HAP-1 (cell line): ENCODE data around the gene DCC.

Experiments
- DNase-seq, 2 experiments: peaks; one replicate each; pipeline ENCODE4 v3.0.0-alpha.2; 2016 to 2020; ENCODE audit warnings: low spot score in 2 of 2
- H3K27me3 ChIP-seq: fragments of 250-450 bp; sonication (Bioruptor Pico); 2 replicates; pipeline ENCODE4 v1.5.1; 2020; ENCODE audit warnings: low read depth, mild to moderate bottlenecking, moderate library complexity
- H3K36me3 ChIP-seq: fragments of 250-450 bp; sonication (Bioruptor Pico); replicated peaks from 2 replicates; pipeline ENCODE4 v1.5.1; 2020; ENCODE audit warnings: mild to moderate bottlenecking
- H3K4me1 ChIP-seq: fragments of 250-450 bp; sonication (Bioruptor Pico); 2 replicates; pipeline ENCODE4 v1.5.1; 2020; ENCODE audit warnings: mild to moderate bottlenecking
- H3K4me3 ChIP-seq: fragments of 250-450 bp; sonication (Bioruptor Pico); 2 replicates; pipeline ENCODE4 v1.5.1; 2020; ENCODE audit warnings: mild to moderate bottlenecking, moderate library complexity
- H3K9me3 ChIP-seq: fragments of 250-450 bp; sonication (Bioruptor Pico); 2 replicates; pipeline ENCODE4 v1.5.1; 2020; ENCODE audit warnings: mild to moderate bottlenecking, moderate library complexity
- in situ Hi-C: fragments of 300-500 bp; cut with MboI; formaldehyde crosslinking; loops from 3 replicates; pipeline ENCODE4 v1.14.3; 2020; ENCODE audit warnings: low sequenced_read_pairs, inconsistent platforms, mixed read lengths

Gene DCC

GRCh38 chr18:52510139-52510538 lies 170.1 kb downstream of the DCC start:
- Histone ChIP-seq H3K9me3 (no peaks in the 10 kb centered on the region), H3K27me3 (no peaks in the 10 kb centered on the region), H3K36me3 (no peaks in the 10 kb centered on the region), H3K4me1 (no peaks in the 10 kb centered on the region), H3K4me3 (no peak overlapping the region)
- in situ Hi-C loops, result no loop called here
- DNase-seq, result no peak

GRCh38 chr18:52518086-52518485 lies 178.1 kb downstream of the DCC start:
- no peaks in the 10 kb centered on the region for H3K27me3 ChIP-seq
- no peaks in the 10 kb centered on the region for H3K36me3 ChIP-seq
- no peak for DNase-seq
- no peaks in the 10 kb centered on the region for H3K4me1 ChIP-seq
- H3K9me3 ChIP-seq, result no peaks in the 10 kb centered on the region
- no peak overlapping the region for H3K4me3 ChIP-seq
- in situ Hi-C loops, result no loop called here

DNA sequence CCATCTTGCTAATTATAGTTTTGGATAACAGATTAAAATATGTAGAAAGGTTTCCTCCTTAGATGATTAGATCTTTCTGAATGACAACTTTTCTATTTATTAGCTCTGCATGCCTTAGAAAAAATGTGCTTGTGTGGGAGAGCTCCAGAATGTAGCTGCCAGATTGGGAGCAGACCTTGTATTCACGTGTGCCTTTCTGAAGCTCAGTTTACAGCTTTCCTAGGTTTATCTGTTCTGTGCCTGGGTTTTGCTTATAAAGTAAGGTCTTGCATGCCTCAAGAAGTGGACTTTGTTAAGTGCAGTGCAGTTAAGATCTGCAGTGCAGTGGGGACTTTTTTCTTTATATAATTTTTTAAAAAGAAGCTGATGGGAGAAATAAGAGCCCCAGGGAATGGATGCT lies 179.0 kb downstream of the DCC start:
- no peak for DNase-seq
- Histone ChIP-seq H3K4me1 (no peaks in the 10 kb centered on the region), H3K4me3 (no peak overlapping the region), H3K36me3 (no peaks in the 10 kb centered on the region), H3K9me3 (no peaks in the 10 kb centered on the region), H3K27me3 (no peaks in the 10 kb centered on the region)
- in situ Hi-C loops, result no loop called here

- Histone ChIP-seq H3K9me3 (no peaks in the 10 kb centered on the region), H3K4me1 (no peaks in the 10 kb centered on the region), H3K27me3 (no peaks in the 10 kb centered on the region), H3K4me3 (no peak overlapping the region), H3K36me3 (no peaks in the 10 kb centered on the region)
- in situ Hi-C loops, result no loop called here
- no peak for DNase-seq
Measured at GRCh38 chr18:52523566-52523965, 183.6 kb downstream of the DCC start.

DNA sequence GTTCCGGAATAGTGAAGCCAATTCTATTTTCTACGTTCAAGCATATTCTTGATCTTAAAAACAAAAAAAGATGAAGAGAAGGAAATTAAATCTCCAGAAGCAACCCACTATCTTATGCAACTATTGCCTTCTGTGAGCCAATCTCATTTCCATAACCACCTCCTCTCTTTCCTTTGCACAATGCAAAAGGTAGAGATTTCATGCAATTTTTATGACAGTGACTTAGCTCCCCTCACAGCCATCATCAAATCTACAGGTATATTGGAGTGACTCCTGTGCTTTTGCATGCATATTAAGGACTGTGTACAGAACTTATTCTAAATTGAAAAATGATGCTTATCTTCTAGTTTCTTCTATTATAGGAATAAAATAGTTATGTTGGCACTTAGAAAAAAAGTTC lies 191.8 kb downstream of the DCC start:
- DNase-seq, result no peak
- no peaks in the 10 kb centered on the region for H3K27me3 ChIP-seq
- in situ Hi-C loops, result loop anchor here (25.0 kb wide), 1 partner anchor 95 kb away; no protein-coding TSS in a partner anchor
- no peaks in the 10 kb centered on the region for H3K9me3 ChIP-seq
- no peak overlapping the region for H3K4me3 ChIP-seq
- H3K36me3 ChIP-seq, result no peaks in the 10 kb centered on the region
- H3K4me1 ChIP-seq, result no peaks in the 10 kb centered on the region

DNA sequence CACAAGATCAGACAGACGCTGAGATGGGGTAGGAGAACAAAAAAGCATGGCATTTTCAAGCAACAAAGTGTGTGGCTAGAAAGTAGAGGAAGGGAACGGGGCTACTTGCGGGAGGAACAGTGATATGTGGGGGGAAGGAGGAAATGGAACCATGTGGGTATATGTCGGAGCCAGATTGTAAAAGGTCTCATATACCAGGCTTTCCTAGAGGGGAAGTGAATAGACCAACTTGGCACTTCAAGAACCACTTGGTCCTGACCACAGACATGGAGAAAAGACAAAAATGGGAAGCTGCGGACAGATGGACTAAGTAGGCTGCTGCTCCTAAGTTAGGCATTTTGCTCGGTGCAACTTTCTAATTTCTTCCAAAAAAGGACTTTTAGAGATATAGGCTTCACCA lies 196.0 kb downstream of the DCC start:
- Histone ChIP-seq H3K27me3 (no peaks in the 10 kb centered on the region), H3K9me3 (no peaks in the 10 kb centered on the region), H3K4me3 (no peak overlapping the region), H3K4me1 (no peaks in the 10 kb centered on the region), H3K36me3 (no peaks in the 10 kb centered on the region)
- in situ Hi-C loops, result loop anchor here (25.0 kb wide), 1 partner anchor 99 kb away; no protein-coding TSS in a partner anchor
- no peak for DNase-seq

DNA sequence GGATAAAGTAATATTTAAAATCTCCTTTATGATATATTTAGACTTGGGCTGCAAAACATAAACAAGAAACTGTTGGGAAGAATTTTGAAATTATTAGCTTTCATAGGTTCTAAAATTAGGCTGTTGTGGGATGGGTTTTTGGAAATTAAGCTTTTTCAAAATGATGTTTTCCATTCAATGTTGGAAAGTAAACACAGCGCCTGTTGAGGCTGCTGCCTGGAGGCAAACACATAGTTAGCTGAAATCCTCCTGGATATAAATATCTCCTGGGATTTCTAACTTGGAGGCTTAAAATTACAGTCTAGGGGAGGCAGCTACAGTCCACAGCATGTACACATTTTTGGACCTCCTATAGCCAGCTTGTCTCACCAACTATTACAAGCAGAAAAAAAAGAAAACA lies 197.3 kb downstream of the DCC start:
- no peak overlapping the region for H3K4me3 ChIP-seq
- no peaks in the 10 kb centered on the region for H3K9me3 ChIP-seq
- H3K27me3 ChIP-seq, result no peaks in the 10 kb centered on the region
- in situ Hi-C loops, result loop anchor here (25.0 kb wide), 1 partner anchor 100 kb away; no protein-coding TSS in a partner anchor
- no peak for DNase-seq
- no peaks in the 10 kb centered on the region for H3K4me1 ChIP-seq
- H3K36me3 ChIP-seq, result no peaks in the 10 kb centered on the region

- no peaks in the 10 kb centered on the region for H3K9me3 ChIP-seq
- H3K4me1 ChIP-seq, result no peaks in the 10 kb centered on the region
- DNase-seq, result no peak
- H3K4me3 ChIP-seq, result no peak overlapping the region
- no peaks in the 10 kb centered on the region for H3K27me3 ChIP-seq
- in situ Hi-C loops, result loop anchor here (25.0 kb wide), 1 partner anchor 104 kb away; no protein-coding TSS in a partner anchor
- no peaks in the 10 kb centered on the region for H3K36me3 ChIP-seq
Measured at GRCh38 chr18:52541056-52541455, 201.1 kb downstream of the DCC start.

DNA sequence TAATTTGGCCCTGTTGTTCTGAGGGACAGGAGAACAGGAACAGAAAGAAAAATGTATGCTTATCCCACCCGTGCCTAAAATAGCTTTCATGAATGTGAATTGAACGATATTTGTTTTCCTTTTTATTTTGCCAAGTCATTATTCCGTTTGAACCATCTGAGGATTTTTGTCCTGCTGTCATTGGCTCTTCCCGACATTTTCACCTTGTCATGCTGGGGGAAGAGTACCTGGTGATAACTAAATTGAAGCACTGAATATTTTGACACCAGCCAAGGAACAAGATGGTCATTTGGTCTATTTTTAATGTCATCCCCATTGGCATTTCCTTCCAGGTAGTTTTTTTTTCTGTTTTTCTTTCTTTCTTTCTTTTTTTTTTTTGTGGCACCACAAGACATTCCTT lies 204.1 kb downstream of the DCC start:
- H3K4me1 ChIP-seq, result no peaks in the 10 kb centered on the region
- no peak for DNase-seq
- no peaks in the 10 kb centered on the region for H3K36me3 ChIP-seq
- H3K9me3 ChIP-seq, result no peaks in the 10 kb centered on the region
- no peaks in the 10 kb centered on the region for H3K27me3 ChIP-seq
- in situ Hi-C loops, result loop anchor here (25.0 kb wide), 1 partner anchor 107 kb away; no protein-coding TSS in a partner anchor
- no peak overlapping the region for H3K4me3 ChIP-seq

GRCh38 chr18:52546686-52547346 lies 206.8 kb downstream of the DCC start:
- DNase-seq, result no peak
- Histone ChIP-seq H3K27me3 (no peaks in the 10 kb centered on the region), H3K4me3 (no peak overlapping the region), H3K9me3 (no peaks in the 10 kb centered on the region), H3K4me1 (no peaks in the 10 kb centered on the region), H3K36me3 (no peaks in the 10 kb centered on the region)
- in situ Hi-C loops, result loop anchor here (25.0 kb wide), 1 partner anchor 110 kb away; no protein-coding TSS in a partner anchor

GRCh38 chr18:52553441-52553840 lies 213.4 kb downstream of the DCC start:
- Histone ChIP-seq H3K27me3 (no peaks in the 10 kb centered on the region), H3K9me3 (no peaks in the 10 kb centered on the region), H3K36me3 (no peaks in the 10 kb centered on the region), H3K4me1 (no peaks in the 10 kb centered on the region), H3K4me3 (no peak overlapping the region)
- in situ Hi-C loops, result no loop called here
- no peak for DNase-seq

DNA sequence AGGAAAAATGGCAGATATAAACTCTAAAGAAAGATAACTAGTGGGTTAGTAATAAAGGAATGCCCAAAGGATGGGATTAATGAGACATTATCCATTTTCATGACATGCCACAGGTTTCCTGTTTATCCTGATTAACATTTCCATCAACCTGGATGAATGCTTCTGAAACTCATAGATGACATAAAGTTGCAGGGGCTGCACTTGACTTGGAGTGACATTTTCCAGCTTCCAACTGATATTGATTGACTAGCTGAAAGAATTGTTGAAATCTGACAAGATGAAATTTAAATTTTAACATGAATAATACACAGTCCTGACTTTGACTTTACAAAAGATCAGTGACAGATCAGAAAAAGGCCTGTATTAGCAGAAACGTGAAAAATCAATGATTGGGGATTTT lies 214.2 kb downstream of the DCC start:
- Histone ChIP-seq H3K9me3 (no peaks in the 10 kb centered on the region), H3K27me3 (no peaks in the 10 kb centered on the region), H3K4me3 (no peak overlapping the region), H3K4me1 (no peaks in the 10 kb centered on the region), H3K36me3 (no peaks in the 10 kb centered on the region)
- DNase-seq, result no peak
- in situ Hi-C loops, result no loop called here

GRCh38 chr18:52567360-52567759 lies 227.4 kb downstream of the DCC start:
- no peaks in the 10 kb centered on the region for H3K4me1 ChIP-seq
- H3K27me3 ChIP-seq, result no peaks in the 10 kb centered on the region
- in situ Hi-C loops, result no loop called here

DNA sequence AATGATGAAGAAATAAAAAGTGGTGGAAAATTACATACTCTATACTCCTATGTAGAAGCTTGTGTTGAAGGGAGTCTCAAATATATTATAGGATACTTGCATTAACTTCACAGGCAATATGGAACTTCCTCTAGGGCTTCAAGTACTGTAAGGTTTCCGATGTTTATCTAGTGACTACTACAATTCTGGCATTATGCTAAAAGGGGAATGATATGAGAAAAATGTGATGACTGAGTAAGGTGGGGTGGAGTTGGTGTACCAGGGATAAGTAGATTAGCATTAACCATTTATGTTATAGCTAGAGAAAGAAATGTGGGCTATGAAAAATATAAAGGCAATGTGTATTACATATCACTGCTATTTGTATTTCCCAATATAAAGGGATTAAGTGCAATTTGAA lies 229.5 kb downstream of the DCC start:
- Histone ChIP-seq H3K4me1 (no peaks in the 10 kb centered on the region), H3K4me3 (no peak overlapping the region), H3K36me3 (no peaks in the 10 kb centered on the region), H3K9me3 (no peaks in the 10 kb centered on the region), H3K27me3 (no peaks in the 10 kb centered on the region)
- DNase-seq, result no peak
- in situ Hi-C loops, result no loop called here

More at GRCh38 chr18:52567360-52567759, 227.4 kb downstream of the DCC start:
- no peak overlapping the region for H3K4me3 ChIP-seq
- H3K36me3 ChIP-seq, result no peaks in the 10 kb centered on the region
- no peaks in the 10 kb centered on the region for H3K9me3 ChIP-seq
- DNase-seq, result no peak

DNA sequence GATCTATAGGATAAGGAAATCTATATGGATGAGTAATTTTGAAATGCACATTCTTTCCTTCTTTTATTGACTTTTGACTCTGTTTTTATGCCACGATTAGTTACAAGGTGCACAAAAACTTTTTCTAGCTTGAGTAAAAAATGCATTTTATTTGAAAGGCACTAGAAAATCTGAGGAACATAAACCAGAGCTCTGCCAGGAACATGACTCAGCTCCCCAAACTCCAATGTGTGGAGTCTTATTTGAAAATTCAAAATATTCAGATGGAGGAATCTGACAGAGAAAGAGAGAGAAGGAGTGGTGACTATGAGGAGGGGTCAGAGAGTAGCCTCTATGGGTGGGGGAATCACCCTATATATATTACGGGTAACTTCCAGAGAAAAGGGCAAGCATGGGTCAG lies 231.0 kb downstream of the DCC start:
- in situ Hi-C loops, result no loop called here
- H3K4me3 ChIP-seq, result no peak overlapping the region
- no peaks in the 10 kb centered on the region for H3K9me3 ChIP-seq
- no peaks in the 10 kb centered on the region for H3K36me3 ChIP-seq
- H3K27me3 ChIP-seq, result no peaks in the 10 kb centered on the region
- no peaks in the 10 kb centered on the region for H3K4me1 ChIP-seq
- DNase-seq, result no peak
